HG03196 (cell line): Measurements from ENCODE around the gene SCRN1.
A peak's percentile ranks its signal among the peaks of the same experiment; 100 is the strongest.

Experiments used
- ATAC-seq: cut with Tn5 transposase; IDR thresholded peaks from one replicate; pipeline ENCODE4 v1.9.1; 2021; ENCODE audit not compliant: unreplicated experiment

The SCRN1 gene

GRCh38 chr7:30010021-30010420, 20.4 kb upstream of the SCRN1 start:
- no peak for ATAC-seq

- no peak for ATAC-seq
Measured at GRCh38 chr7:30005464-30005863, 15.9 kb upstream of the SCRN1 start.

- ATAC-seq, result no peak
Measured at GRCh38 chr7:30003098-30003497, 13.5 kb upstream of the SCRN1 start.

GRCh38 chr7:30001998-30002397, 12.4 kb upstream of the SCRN1 start:
- no peak for ATAC-seq

- ATAC-seq, result no peak
Measured at GRCh38 chr7:29998489-29998888, 8.9 kb upstream of the SCRN1 start.

- no peak for ATAC-seq
Measured at GRCh38 chr7:29996321-29996720, 6.7 kb upstream of the SCRN1 start.

- ATAC-seq, result no peak
Measured at GRCh38 chr7:29995652-29996051, 6.1 kb upstream of the SCRN1 start.

- ATAC-seq, result no peak
Measured at GRCh38 chr7:29993140-29993539, 3.5 kb upstream of the SCRN1 start.

GRCh38 chr7:29991937-29992336, 2.3 kb upstream of the SCRN1 start:
- no peak for ATAC-seq

- ATAC-seq, result no peak
Measured at GRCh38 chr7:29990931-29991330, 1.3 kb upstream of the SCRN1 start.

- ATAC-seq, result peak; percentile 41
Measured at GRCh38 chr7:29988424-29989256, 961 bp downstream of the SCRN1 start.

- no peak for ATAC-seq
Measured at GRCh38 chr7:29987811-29988317, 1.7 kb downstream of the SCRN1 start.

GRCh38 chr7:29987083-29987482, 2.5 kb downstream of the SCRN1 start:
- no peak for ATAC-seq

- no peak for ATAC-seq
Measured at GRCh38 chr7:29980151-29980550, 9.4 kb downstream of the SCRN1 start.

GRCh38 chr7:29977886-29978651, 11.5 kb downstream of the SCRN1 start:
- no peak for ATAC-seq

- no peak for ATAC-seq
Measured at GRCh38 chr7:29976673-29977415, 12.8 kb downstream of the SCRN1 start.

GRCh38 chr7:29976266-29976665, 13.3 kb downstream of the SCRN1 start:
- no peak for ATAC-seq

GRCh38 chr7:29975561-29975960, 14.0 kb downstream of the SCRN1 start:
- no peak for ATAC-seq

- ATAC-seq, result no peak
Measured at GRCh38 chr7:29974286-29974685, 15.3 kb downstream of the SCRN1 start.

GRCh38 chr7:29972315-29972669, 17.3 kb downstream of the SCRN1 start:
- no peak for ATAC-seq

GRCh38 chr7:29971566-29972314, 17.9 kb downstream of the SCRN1 start:
- no peak for ATAC-seq
